Skeletal muscle tissue (tissue), 1 donor: ENCODE data around the gene PROSER3. TPM values are rescaled to one million over a fixed set of nuclear protein-coding genes. Genes with fewer than 3 reads are reported as not detected.

Source experiments
- total RNA-seq: library from RNA; depleted of rRNA; stranded (reverse); fragments of >200 nt; gene quantifications from one replicate; pipeline ENCODE4 v1.2.3, GENCODE V29; 2014

Gene PROSER3
- total RNA-seq, 1 donor from 2014 or later: 1.0 TPM

Other genes with a start within 250 kb of the PROSER3 start
- not detected for gene DMKN, start 244.5 kb upstream of the PROSER3 start, total RNA-seq
- gene SBSN, start 229.9 kb upstream of the PROSER3 start, total RNA-seq: not detected
- gene GAPDHS, start 224.7 kb upstream of the PROSER3 start, total RNA-seq: not detected
- 55.3 TPM for gene TMEM147, start 212.6 kb upstream of the PROSER3 start, total RNA-seq
- not detected for gene ATP4A, start 194.5 kb upstream of the PROSER3 start, total RNA-seq
- gene PMIS2, start 172.0 kb upstream of the PROSER3 start, total RNA-seq: not detected
- gene HAUS5, start 145.4 kb upstream of the PROSER3 start, total RNA-seq: 5.7 TPM
- 20.9 TPM for gene RBM42, start 129.1 kb upstream of the PROSER3 start, total RNA-seq
- gene ETV2, start 116.4 kb upstream of the PROSER3 start, total RNA-seq: 2.1 TPM
- 368 TPM for gene COX6B1, start 109.9 kb upstream of the PROSER3 start, total RNA-seq
- not detected for gene UPK1A, start 91.7 kb upstream of the PROSER3 start, total RNA-seq
- not detected for gene ZBTB32, start 53.6 kb upstream of the PROSER3 start, total RNA-seq
- 5.7 TPM for gene KMT2B, start 40.2 kb upstream of the PROSER3 start, total RNA-seq
- gene IGFLR1, start 15.7 kb upstream of the PROSER3 start, total RNA-seq: 3.1 TPM
- gene U2AF1L4, start 12.8 kb upstream of the PROSER3 start, total RNA-seq: 3.7 TPM
- 7.8 TPM for gene PSENEN, start 12.5 kb upstream of the PROSER3 start, total RNA-seq
- 3.1 TPM for gene LIN37, start 9.6 kb upstream of the PROSER3 start, total RNA-seq
- 52.7 TPM for gene HSPB6, start 1.1 kb upstream of the PROSER3 start, total RNA-seq
- 1.0 TPM for gene ARHGAP33, start 17.4 kb downstream of the PROSER3 start, total RNA-seq
- gene PRODH2, start 54.7 kb downstream of the PROSER3 start, total RNA-seq: not detected
- gene NPHS1, start 94.3 kb downstream of the PROSER3 start, total RNA-seq: under 0.01 TPM
- not detected for gene KIRREL2, start 98.7 kb downstream of the PROSER3 start, total RNA-seq
- 2.1 TPM for gene APLP1, start 110.4 kb downstream of the PROSER3 start, total RNA-seq
- 3.7 TPM for gene NFKBID, start 142.4 kb downstream of the PROSER3 start, total RNA-seq
- gene HCST, start 144.4 kb downstream of the PROSER3 start, total RNA-seq: 1.6 TPM
- 9.9 TPM for gene TYROBP, start 150.1 kb downstream of the PROSER3 start, total RNA-seq
- gene LRFN3, start 178.2 kb downstream of the PROSER3 start, total RNA-seq: 0.52 TPM
- 8.4 TPM for gene SDHAF1, start 237.0 kb downstream of the PROSER3 start, total RNA-seq